Measurements from ENCODE around the gene TAAR1.
A peak's percentile ranks its signal among the peaks of the same experiment; 100 is the strongest.
"Not testable (repeated sequence)": the region's sequence is repeated elsewhere in the genome, so short reads cannot be mapped to it uniquely, and the experiment has no call there.

TAAR1 gene

GRCh38 chr6:132659082-132659481 lies at the start of gene TAAR1:
Gene TAAR1, minus strand, starts transcription at chr6:132659182. Its CDS starts 13,179 bp downstream, at chr6:132646003.
- DNase-seq, result no peak

GRCh38 chr6:132708771-132709170 lies 49.8 kb upstream of the TAAR1 start:
- no peak for DNase-seq

- no peak for DNase-seq
Observed at GRCh38 chr6:132708002-132708401, 49.0 kb upstream of the TAAR1 start.

- DNase-seq, result not testable (repeated sequence)
Observed at GRCh38 chr6:132706756-132707155, 47.8 kb upstream of the TAAR1 start.

- no peak for DNase-seq
Observed at GRCh38 chr6:132703936-132704335, 45.0 kb upstream of the TAAR1 start.

- DNase-seq, result no peak
Observed at GRCh38 chr6:132698608-132699007, 39.6 kb upstream of the TAAR1 start.

- DNase-seq, result no peak
Observed at GRCh38 chr6:132695773-132696172, 36.8 kb upstream of the TAAR1 start.

- no peak for DNase-seq
Observed at GRCh38 chr6:132693478-132693877, 34.5 kb upstream of the TAAR1 start.

GRCh38 chr6:132690678-132691077 lies 31.7 kb upstream of the TAAR1 start:
- no peak for DNase-seq

GRCh38 chr6:132687306-132687705 lies 28.3 kb upstream of the TAAR1 start:
- DNase-seq, result no peak

- no peak for DNase-seq
Observed at GRCh38 chr6:132686531-132686930, 27.5 kb upstream of the TAAR1 start.

GRCh38 chr6:132685009-132685408 lies 26.0 kb upstream of the TAAR1 start:
- DNase-seq, result no peak

GRCh38 chr6:132684272-132684671 lies 25.3 kb upstream of the TAAR1 start:
- DNase-seq, result no peak

- DNase-seq, result no peak
Observed at GRCh38 chr6:132683543-132683942, 24.6 kb upstream of the TAAR1 start.

GRCh38 chr6:132679094-132679493 lies 20.1 kb upstream of the TAAR1 start:
- not testable (repeated sequence) for DNase-seq

GRCh38 chr6:132675749-132676148 lies 16.8 kb upstream of the TAAR1 start:
- DNase-seq, result no peak

GRCh38 chr6:132675002-132675401 lies 16.0 kb upstream of the TAAR1 start:
- no peak for DNase-seq

- no peak for DNase-seq
Observed at GRCh38 chr6:132673376-132674094, 14.6 kb upstream of the TAAR1 start.

GRCh38 chr6:132671295-132671694 lies 12.3 kb upstream of the TAAR1 start:
- DNase-seq, result no peak

GRCh38 chr6:132669690-132670291 lies 10.8 kb upstream of the TAAR1 start:
- peak in 1 of 2 donors; percentile 50 for DNase-seq

GRCh38 chr6:132666118-132666517 lies 7.1 kb upstream of the TAAR1 start:
- DNase-seq, result no peak

GRCh38 chr6:132664309-132665034 lies 5.5 kb upstream of the TAAR1 start:
- DNase-seq, result no peak

GRCh38 chr6:132663661-132664060 lies 4.7 kb upstream of the TAAR1 start:
- DNase-seq, result no peak

- DNase-seq, result no peak
Observed at GRCh38 chr6:132661906-132662305, 2.9 kb upstream of the TAAR1 start.
